ENCODE data around the gene EVC.
"Not testable (repeated sequence)": the region's sequence is repeated elsewhere in the genome, so short reads cannot be mapped to it uniquely, and the experiment has no call there.

Gene EVC

GRCh38 chr4:5810770-5811430 is 99.9 kb downstream of the EVC start:
- H3K4me3 ChIP-seq (ENCODE audit: low read length) = no peak overlapping the region
- DNase-seq (ENCODE audit: low read depth) = no peak
- TF ChIP-seq CTCF (conservative IDR thresholded peaks at IDR 0.05; ENCODE audit: low read depth, low read length) = no peak

GRCh38 chr4:5812057-5812456 is 101.1 kb downstream of the EVC start:
- H3K4me3 ChIP-seq (ENCODE audit: low read length); DNase-seq (ENCODE audit: low read depth): not testable (repeated sequence)

- no peak for DNase-seq (ENCODE audit: low read depth)
- peak; percentile 79 for TF ChIP-seq CTCF (conservative IDR thresholded peaks at IDR 0.05; ENCODE audit: low read depth, low read length)
- H3K4me3 ChIP-seq (ENCODE audit: low read length) = no peak overlapping the region
Observed at GRCh38 chr4:5812506-5813229, 101.7 kb downstream of the EVC start.

GRCh38 chr4:5813882-5814255 is 102.9 kb downstream of the EVC start:
- TF ChIP-seq CTCF (conservative IDR thresholded peaks at IDR 0.05; ENCODE audit: low read depth, low read length) = no peak
- no peak overlapping the region for H3K4me3 ChIP-seq (ENCODE audit: low read length)
- no peak for DNase-seq (ENCODE audit: low read depth)

GRCh38 chr4:5814421-5814820 is 103.4 kb downstream of the EVC start:
- TF ChIP-seq CTCF (conservative IDR thresholded peaks at IDR 0.05; ENCODE audit: low read depth, low read length) = no peak
- no peak for DNase-seq (ENCODE audit: low read depth)
- no peak overlapping the region for H3K4me3 ChIP-seq (ENCODE audit: low read length)

GRCh38 chr4:5815641-5816040 is 104.6 kb downstream of the EVC start:
- TF ChIP-seq CTCF (conservative IDR thresholded peaks at IDR 0.05; ENCODE audit: low read depth, low read length) = no peak
- no peak overlapping the region for H3K4me3 ChIP-seq (ENCODE audit: low read length)
- DNase-seq (ENCODE audit: low read depth) = no peak

- no peak overlapping the region for H3K4me3 ChIP-seq (ENCODE audit: low read length)
- no peak for TF ChIP-seq CTCF (conservative IDR thresholded peaks at IDR 0.05; ENCODE audit: low read depth, low read length)
- DNase-seq (ENCODE audit: low read depth) = no peak
Observed at GRCh38 chr4:5816101-5816500, 105.1 kb downstream of the EVC start.

Measured in retinal pigment epithelial cell (primary cell).